WERI-Rb-1 (cell line): ENCODE data around the gene QRFP.

Source experiments
- DNase-seq: peaks from one replicate; pipeline ENCODE4 v3.0.0-alpha.2; 2020
- H3K27ac ChIP-seq: fragments of 250-450 bp; sonication (Bioruptor Pico); 2 replicates; pipeline ENCODE4 v1.5.1; 2020; ENCODE audit warnings: mild to moderate bottlenecking, moderate library complexity
- H3K27me3 ChIP-seq: fragments of 250-450 bp; sonication (Bioruptor Pico); 2 replicates; pipeline ENCODE4 v1.5.1; 2021; ENCODE audit warnings: mild to moderate bottlenecking, low read depth, moderate library complexity; ENCODE audit not compliant: insufficient read depth, severe bottlenecking
- H3K36me3 ChIP-seq: fragments of 250-450 bp; sonication (Bioruptor Pico); 2 replicates; pipeline ENCODE4 v1.5.1; 2020; ENCODE audit warnings: mild to moderate bottlenecking, moderate library complexity
- H3K4me3 ChIP-seq: 2 replicates; pipeline ENCODE4 v1.5.1; 2011; ENCODE audit warnings: low read depth, mild to moderate bottlenecking, control low read depth, low read length
- H3K9me3 ChIP-seq: fragments of 250-450 bp; sonication (Bioruptor Pico); 2 replicates; pipeline ENCODE4 v1.5.1; 2021; ENCODE audit warnings: mild to moderate bottlenecking, moderate library complexity; ENCODE audit not compliant: severe bottlenecking
- CTCF ChIP-seq: IDR thresholded peaks from 2 replicates; pipeline ENCODE4 v1.5.1; 2011; ENCODE audit warnings: low read depth, mild to moderate bottlenecking, control low read depth, inconsistent platforms, low read length

Gene QRFP

GRCh38 chr9:130881516-130881915 is 15.1 kb downstream of the QRFP start:
- no peak overlapping the region for H3K27ac ChIP-seq
- DNase-seq, result no peak
- no peaks in the 10 kb centered on the region for H3K27me3 ChIP-seq
- H3K36me3 ChIP-seq, result peaks cover 98% of the 10 kb centered on the region
- no peak for TF ChIP-seq CTCF
- no peaks in the 10 kb centered on the region for H3K9me3 ChIP-seq
- H3K4me3 ChIP-seq, result no peak overlapping the region

DNA sequence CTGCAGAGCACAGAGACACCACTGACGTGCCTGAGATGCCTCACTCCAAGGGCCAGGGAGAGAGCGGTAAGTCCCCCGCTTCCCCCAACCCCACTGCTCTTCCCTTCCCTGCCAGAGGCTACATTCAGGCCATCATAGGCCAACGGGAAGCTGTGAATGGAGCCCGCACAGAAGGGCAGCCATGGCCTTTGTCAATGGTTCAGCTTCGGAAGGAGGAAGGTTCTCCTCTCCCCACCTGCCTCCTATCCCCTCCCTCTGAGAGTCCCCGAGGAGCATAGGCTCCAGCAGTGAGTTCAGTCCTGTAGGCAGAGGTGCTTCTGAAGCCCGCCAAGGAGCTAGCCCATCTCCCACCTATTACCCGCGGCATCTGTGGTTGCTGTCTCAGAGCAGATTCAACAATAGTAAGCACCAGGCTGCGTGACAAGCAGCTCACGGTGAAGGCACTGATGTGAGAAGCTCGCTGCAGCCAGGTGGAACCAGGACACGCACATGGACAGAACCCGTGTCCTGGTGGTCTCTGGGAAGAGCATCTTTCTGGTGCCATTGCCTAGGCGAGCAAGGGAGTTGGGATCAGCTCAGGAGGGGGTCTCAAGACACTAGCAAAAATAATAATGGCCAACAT is 15.9 kb downstream of the QRFP start:
- H3K27ac ChIP-seq, result no peak overlapping the region
- H3K9me3 ChIP-seq, result no peaks in the 10 kb centered on the region
- peaks cover 98% of the 10 kb centered on the region for H3K36me3 ChIP-seq
- no peaks in the 10 kb centered on the region for H3K27me3 ChIP-seq
- DNase-seq, result no peak
- TF ChIP-seq CTCF, result no peak
- no peak overlapping the region for H3K4me3 ChIP-seq

- no peak for TF ChIP-seq CTCF
- no peak for DNase-seq
- H3K9me3 ChIP-seq, result no peaks in the 10 kb centered on the region
- no peaks in the 10 kb centered on the region for H3K27me3 ChIP-seq
- H3K36me3 ChIP-seq, result peaks cover 98% of the 10 kb centered on the region
- H3K27ac ChIP-seq, result no peak overlapping the region
- no peak overlapping the region for H3K4me3 ChIP-seq
Measured at GRCh38 chr9:130879863-130880411, 16.7 kb downstream of the QRFP start.

DNA sequence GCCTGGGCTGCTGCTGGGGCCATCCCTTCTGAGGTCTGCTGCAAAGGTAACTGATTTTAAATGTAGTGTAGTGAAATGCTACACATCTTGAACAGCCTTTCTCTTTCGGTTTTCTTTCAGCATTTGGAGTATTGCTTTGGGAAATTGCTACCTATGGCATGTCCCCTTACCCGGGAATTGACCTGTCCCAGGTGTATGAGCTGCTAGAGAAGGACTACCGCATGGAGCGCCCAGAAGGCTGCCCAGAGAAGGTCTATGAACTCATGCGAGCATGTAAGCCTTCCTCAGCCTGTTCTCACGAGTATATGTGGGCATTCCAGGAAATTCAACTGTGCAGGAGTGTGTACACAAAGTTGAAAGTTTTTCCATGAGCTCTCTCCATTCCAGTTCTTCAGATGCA is 18.3 kb downstream of the QRFP start:
- H3K27me3 ChIP-seq, result no peaks in the 10 kb centered on the region
- H3K27ac ChIP-seq, result no peak overlapping the region
- no peak overlapping the region for H3K4me3 ChIP-seq
- no peaks in the 10 kb centered on the region for H3K9me3 ChIP-seq
- no peak for TF ChIP-seq CTCF
- no peak for DNase-seq
- peaks cover 98% of the 10 kb centered on the region for H3K36me3 ChIP-seq

GRCh38 chr9:130877300-130877699 is 19.3 kb downstream of the QRFP start:
- Histone ChIP-seq H3K27me3 (no peaks in the 10 kb centered on the region), H3K27ac (no peak overlapping the region), H3K9me3 (no peaks in the 10 kb centered on the region), H3K4me3 (no peak overlapping the region), H3K36me3 (peaks cover 98% of the 10 kb centered on the region)
- no peak for DNase-seq
- no peak for TF ChIP-seq CTCF

DNA sequence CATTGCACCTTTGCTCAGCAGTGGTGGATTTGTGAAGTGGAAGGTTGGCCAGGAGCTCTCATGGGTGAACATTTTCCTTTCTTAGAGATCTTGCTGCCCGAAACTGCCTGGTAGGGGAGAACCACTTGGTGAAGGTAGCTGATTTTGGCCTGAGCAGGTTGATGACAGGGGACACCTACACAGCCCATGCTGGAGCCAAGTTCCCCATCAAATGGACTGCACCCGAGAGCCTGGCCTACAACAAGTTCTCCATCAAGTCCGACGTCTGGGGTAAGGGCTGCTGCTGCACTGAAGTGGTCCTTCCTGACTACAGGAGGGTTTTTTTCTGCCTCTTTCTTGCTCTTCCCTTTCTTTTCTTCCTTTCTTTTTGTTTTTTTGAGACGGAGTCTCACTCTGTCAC is 21.8 kb downstream of the QRFP start:
- H3K36me3 ChIP-seq, result peaks cover 98% of the 10 kb centered on the region
- no peak for DNase-seq
- H3K4me3 ChIP-seq, result no peak overlapping the region
- H3K9me3 ChIP-seq, result no peaks in the 10 kb centered on the region
- H3K27ac ChIP-seq, result no peak overlapping the region
- TF ChIP-seq CTCF, result no peak
- no peaks in the 10 kb centered on the region for H3K27me3 ChIP-seq
